Rectal smooth muscle tissue (tissue), 1 donor: ENCODE measurements around the gene METTL4.
A peak's percentile ranks its signal among the peaks of the same experiment; 100 is the strongest.

Experiments used
- H3K27ac ChIP-seq: one replicate; pipeline ENCODE4 v1.7.0; 2013; ENCODE audit warnings: low read depth, low read length, inconsistent platforms
- H3K27me3 ChIP-seq: one replicate; pipeline ENCODE4 v1.7.0; 2013; ENCODE audit warnings: low read length; ENCODE audit not compliant: control insufficient read depth, insufficient read depth
- H3K36me3 ChIP-seq: one replicate; pipeline ENCODE4 v1.7.0; 2013; ENCODE audit warnings: low read length; ENCODE audit not compliant: control insufficient read depth, insufficient read depth
- H3K4me1 ChIP-seq: one replicate; pipeline ENCODE4 v1.7.0; 2013; ENCODE audit warnings: low read length; ENCODE audit not compliant: control insufficient read depth, insufficient read depth
- H3K4me3 ChIP-seq: one replicate; pipeline ENCODE4 v1.7.0; 2013; ENCODE audit warnings: low read length
- H3K9ac ChIP-seq: one replicate; pipeline ENCODE4 v1.7.0; 2013; ENCODE audit warnings: low read length

The METTL4 gene

DNA sequence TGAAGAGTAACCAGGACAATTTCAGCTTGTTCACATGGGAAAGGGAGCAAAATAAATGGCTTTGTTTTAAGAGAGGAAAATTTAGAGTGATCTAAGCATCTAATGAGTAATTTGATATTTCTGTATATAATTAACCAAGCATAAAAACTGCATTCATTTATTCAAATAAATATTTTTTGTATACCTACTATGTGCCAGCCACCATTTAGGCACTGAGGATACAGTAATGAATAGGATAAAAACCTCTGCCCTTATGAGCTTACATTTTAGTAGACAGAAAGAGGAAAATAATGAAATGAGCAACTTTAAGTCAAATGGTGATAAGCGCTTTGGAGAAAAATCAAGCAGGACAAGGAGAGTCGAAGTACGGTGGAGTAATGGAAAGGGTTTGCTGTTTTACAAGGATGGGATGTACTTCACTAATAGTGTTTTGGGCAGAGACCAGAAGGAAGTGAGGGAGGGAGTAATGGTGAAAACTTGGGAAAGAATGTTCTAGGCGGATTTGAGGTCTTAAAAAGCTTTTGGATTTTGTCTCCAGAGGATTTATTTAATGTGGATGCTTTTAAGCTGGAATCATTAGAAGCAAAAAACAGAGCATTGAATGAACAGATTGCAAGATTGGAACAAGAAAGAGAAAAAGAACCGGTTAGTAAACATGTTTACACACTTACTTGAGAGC, 17.5 kb upstream of the METTL4 start:
- Histone ChIP-seq H3K4me1 (no peaks in the 10 kb centered on the region), H3K4me3 (no peak overlapping the region), H3K36me3 (no peaks in the 10 kb centered on the region), H3K9ac (no peak overlapping the region), H3K27ac (no peak overlapping the region), H3K27me3 (no peaks in the 10 kb centered on the region)

DNA sequence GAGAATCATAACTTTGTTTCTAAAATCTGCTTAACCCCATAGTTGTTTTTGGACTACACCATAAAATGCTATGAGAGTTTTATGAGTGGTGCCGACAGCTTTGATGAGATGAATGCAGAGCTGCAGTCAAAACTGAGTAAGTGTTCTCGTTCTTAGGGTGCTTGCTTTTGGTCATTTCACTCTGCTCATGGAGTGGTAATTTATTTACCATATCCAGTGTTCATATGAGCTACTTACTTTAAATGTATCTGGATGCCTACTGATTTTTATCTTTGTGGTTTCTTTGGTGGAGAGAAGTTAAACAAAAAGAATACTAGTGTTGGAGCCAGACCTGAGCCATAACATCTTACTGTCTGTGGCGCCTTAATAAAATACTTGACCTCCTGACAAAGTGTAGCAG, 16.5 kb upstream of the METTL4 start:
- H3K9ac ChIP-seq: no peak overlapping the region
- no peaks in the 10 kb centered on the region for H3K27me3 ChIP-seq
- H3K36me3 ChIP-seq: no peaks in the 10 kb centered on the region
- H3K27ac ChIP-seq: no peak overlapping the region
- no peaks in the 10 kb centered on the region for H3K4me1 ChIP-seq
- H3K4me3 ChIP-seq: no peak overlapping the region

DNA sequence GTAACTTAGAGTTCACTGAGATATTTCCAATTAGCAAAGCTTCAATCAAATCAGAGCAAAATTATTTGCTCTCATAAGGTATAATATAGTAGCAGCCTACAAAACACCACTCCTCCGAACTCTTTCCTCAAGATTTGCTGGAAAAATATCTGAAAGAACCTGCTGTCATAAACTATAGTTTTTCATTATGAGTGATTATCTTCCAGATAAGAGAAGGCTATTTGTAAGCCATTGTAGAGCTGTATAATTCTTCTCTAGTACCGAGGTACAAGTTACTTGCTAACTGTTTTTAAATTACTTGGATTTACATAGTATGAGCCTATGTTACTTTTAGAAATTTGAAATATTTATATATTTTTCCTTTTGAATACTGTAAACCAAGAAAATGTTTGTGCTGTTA, 2.1 kb upstream of the METTL4 start:
- Histone ChIP-seq H3K36me3 (no peaks in the 10 kb centered on the region), H3K27me3 (no peaks in the 10 kb centered on the region), H3K4me1 (no peaks in the 10 kb centered on the region), H3K9ac (no peak overlapping the region), H3K27ac (no peak overlapping the region), H3K4me3 (no peak overlapping the region)

DNA sequence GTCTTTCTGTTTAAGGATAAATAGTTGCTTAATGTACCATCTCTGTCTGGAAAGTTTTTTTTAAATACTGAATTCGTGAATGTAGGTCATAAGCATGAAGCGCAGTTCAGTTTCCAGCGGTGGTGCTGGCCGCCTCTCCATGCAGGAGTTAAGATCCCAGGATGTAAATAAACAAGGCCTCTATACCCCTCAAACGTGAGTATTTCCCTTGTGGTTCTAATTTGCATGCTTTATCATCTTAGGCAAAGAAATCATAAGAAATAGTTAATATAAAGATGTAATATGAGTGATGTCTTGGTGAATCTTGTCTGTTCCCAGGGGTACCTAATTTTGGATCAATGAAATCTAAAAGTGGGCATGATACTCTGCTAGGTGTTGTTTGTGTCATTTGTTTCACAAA, 1.6 kb upstream of the METTL4 start:
- Histone ChIP-seq H3K36me3 (no peaks in the 10 kb centered on the region), H3K27me3 (no peaks in the 10 kb centered on the region), H3K4me3 (no peak overlapping the region), H3K27ac (no peak overlapping the region), H3K9ac (no peak overlapping the region), H3K4me1 (no peaks in the 10 kb centered on the region)

DNA sequence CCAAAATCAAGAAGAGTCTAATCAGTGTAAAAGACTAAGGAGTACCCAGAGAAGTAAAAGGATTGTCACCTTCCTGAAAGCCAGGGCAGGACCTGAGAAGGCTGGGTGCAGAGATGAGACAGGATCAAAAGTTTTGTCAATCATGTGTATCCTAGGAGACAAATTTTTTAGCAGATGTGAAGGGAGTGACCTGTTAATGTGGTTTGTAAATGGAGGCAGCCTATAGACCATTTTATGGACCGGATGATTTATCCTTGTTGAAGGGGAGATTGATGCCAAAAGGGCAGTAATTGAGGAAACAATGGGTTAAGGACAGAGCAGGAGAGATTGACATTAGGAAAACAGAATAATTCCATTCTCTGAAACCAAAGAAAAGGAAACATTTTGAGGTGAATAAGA, 865 bp upstream of the METTL4 start:
- H3K27ac ChIP-seq: no peak overlapping the region
- no peaks in the 10 kb centered on the region for H3K36me3 ChIP-seq
- no peak overlapping the region for H3K9ac ChIP-seq
- no peaks in the 10 kb centered on the region for H3K27me3 ChIP-seq
- no peaks in the 10 kb centered on the region for H3K4me1 ChIP-seq
- no peak overlapping the region for H3K4me3 ChIP-seq

DNA sequence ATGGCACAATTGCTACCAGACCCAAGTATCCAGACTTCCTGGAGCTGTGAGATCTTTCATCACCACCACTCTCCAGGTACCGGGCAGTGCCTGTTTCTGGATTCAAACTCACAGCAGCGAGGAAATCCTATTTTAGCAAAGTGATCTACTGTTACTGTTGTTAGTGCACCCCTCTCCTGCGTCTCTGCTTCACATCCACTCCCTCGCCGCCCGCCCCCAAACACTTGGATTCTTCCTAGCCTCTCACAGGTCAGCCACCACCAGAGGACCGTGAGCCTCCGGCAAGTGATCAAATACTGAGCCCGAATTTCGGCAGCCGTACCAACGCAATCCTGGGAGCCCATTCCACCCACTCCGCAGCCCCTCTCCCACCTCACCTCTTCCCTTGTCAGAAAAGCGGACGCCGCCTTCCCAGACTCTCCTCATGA, 519 bp downstream of the METTL4 start:
- Histone ChIP-seq H3K36me3 (no peaks in the 10 kb centered on the region), H3K27ac (peak overlapping the region; percentile 98), H3K27me3 (no peaks in the 10 kb centered on the region), H3K4me3 (peak overlapping the region; percentile 84), H3K4me1 (no peaks in the 10 kb centered on the region), H3K9ac (peak overlapping the region; percentile 89)

DNA sequence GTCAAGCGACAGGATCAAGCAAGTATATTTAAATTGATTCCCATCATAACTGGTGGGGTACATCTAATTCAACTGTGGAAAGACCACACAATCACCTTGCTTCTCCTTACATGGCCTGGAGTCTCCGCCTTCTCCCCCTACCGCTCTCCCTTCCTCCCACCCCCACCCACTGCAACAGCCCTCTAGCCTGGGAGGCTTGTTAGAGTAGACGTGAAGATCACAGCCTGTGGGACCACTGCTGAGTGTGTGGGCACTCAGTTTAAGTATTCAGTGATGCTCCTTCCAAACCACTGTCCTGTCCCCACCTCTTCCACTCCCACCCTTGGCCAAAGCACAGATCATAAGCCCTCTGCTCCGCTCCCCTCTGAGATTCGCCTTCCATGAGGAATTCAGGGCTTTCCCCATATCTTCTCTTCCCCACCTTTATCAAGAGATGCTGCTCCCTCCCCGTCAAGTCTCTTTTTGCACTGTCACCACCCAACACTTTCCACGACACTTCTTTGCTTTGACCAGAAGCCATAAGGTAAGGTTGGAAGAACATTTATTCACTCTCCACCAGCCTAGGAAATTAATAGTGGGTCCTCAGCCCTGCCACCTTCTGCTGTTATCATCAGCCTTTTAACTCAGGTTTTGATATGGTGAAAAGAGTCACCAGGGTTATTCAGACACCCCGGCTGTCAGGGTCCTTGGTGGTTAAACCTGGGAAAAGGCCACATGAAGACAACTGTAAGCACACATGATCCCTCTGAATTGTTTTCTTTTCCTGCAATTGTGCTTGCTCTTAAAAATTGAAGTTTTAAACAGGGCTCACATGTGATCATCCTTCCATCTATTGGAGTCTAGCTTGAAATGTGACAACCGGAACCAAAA, 1.7 kb downstream of the METTL4 start:
- H3K4me1 ChIP-seq: no peaks in the 10 kb centered on the region
- H3K27me3 ChIP-seq: no peaks in the 10 kb centered on the region
- no peaks in the 10 kb centered on the region for H3K36me3 ChIP-seq
- no peak overlapping the region for H3K9ac ChIP-seq
- H3K27ac ChIP-seq: no peak overlapping the region
- peak overlapping the region; percentile 84 for H3K4me3 ChIP-seq

DNA sequence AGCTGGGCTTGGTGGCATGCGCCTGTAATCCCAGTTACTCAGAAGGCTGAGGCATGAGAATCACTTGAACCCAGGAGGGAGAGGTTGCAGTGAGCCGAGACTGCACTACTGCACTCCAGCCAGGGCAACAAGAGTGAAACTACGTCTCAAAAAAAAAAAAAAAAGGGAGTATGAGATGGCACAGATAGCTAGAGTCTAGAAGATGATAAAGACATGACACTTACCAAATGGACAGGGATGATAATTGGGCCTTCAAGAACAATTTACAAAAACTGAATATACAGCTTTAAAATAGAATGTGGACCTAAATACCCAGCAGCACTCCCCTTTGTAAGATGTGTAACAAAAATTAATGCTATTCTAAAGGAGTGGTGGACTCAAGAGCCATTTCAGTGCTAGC, 2.7 kb downstream of the METTL4 start:
- Histone ChIP-seq H3K9ac (no peak overlapping the region), H3K36me3 (no peaks in the 10 kb centered on the region), H3K27ac (no peak overlapping the region), H3K4me3 (no peak overlapping the region), H3K27me3 (no peaks in the 10 kb centered on the region), H3K4me1 (no peaks in the 10 kb centered on the region)

DNA sequence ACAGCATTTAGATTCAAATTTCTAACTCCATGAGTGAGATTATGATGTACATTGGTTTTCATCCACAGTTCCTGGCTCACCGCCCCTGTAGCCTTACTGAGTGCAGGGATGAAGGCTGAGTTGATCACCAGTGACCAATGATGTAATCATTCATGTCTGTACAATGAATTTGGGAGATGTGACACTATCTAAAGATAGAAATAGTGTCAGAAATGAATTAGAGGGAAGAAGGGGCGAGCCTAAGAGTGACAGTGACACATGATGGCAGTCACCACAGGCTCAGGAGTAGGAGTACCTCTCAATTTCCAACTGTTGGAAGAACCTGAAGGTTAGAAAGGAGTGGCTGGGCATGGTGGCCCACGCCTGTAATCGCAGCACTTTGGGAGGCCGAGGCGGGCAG, 3.2 kb downstream of the METTL4 start:
- no peak overlapping the region for H3K27ac ChIP-seq
- H3K9ac ChIP-seq: no peak overlapping the region
- H3K4me1 ChIP-seq: no peaks in the 10 kb centered on the region
- no peaks in the 10 kb centered on the region for H3K36me3 ChIP-seq
- H3K27me3 ChIP-seq: no peaks in the 10 kb centered on the region
- H3K4me3 ChIP-seq: no peak overlapping the region

DNA sequence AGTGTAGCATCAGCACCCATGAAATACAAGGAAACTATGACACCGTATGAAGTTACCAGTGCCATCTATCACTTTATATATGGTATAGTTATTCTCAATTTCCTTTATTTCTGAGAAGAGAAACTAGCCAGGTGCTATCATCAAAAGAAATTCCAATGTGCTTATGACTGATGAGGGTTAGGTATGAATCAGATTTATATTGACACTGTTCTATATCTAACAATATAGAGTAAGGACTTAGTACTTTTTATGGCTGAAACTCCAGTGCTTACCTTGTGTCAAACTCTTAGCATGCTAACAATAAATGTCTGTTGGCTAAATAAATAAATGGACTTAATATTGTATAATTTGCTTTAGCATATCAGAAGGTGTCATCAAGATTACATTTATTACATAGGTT, 6.9 kb downstream of the METTL4 start:
- H3K27ac ChIP-seq: no peak overlapping the region
- no peaks in the 10 kb centered on the region for H3K27me3 ChIP-seq
- H3K4me1 ChIP-seq: no peaks in the 10 kb centered on the region
- no peaks in the 10 kb centered on the region for H3K36me3 ChIP-seq
- no peak overlapping the region for H3K4me3 ChIP-seq
- H3K9ac ChIP-seq: no peak overlapping the region

DNA sequence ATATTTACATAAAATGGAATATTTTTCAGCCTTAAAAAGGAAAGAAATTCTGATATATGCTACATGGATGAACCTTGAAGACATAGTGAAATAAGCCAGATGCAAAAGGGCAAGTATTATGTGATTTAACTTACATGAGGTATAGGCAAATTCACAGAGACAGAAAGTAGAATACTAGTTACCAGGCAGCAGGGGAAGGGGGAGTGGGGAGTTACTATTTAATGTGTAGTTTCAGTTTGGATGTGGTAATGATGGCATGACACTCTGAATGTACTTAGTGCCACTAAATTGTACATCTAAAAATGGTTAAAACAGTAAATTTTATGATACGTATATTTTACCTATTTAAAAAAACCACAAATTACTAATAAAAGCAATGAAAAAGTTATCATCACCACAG, 12.1 kb downstream of the METTL4 start:
- Histone ChIP-seq H3K27me3 (no peaks in the 10 kb centered on the region), H3K9ac (no peak overlapping the region), H3K27ac (no peak overlapping the region), H3K4me3 (no peak overlapping the region), H3K36me3 (peaks cover 2% of the 10 kb centered on the region), H3K4me1 (no peaks in the 10 kb centered on the region)

DNA sequence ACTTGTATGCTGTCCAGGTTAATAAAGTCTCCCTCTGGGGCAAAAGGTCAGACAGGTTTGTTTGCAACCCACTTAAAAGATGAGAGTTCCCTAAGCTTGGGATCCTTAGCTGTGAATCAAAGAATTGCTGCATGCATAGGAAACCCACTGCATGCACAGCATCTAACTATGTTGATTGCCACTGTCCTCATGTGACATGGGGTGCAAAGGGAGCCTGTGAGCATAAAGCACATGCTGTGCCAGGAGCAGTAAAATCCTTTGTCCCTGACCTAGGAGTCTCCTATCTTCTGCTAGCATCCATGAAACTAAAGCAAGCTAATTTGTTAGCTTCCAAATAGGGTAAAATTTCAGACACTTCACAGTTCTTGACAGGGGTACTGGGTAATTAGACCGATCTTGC, 13.8 kb downstream of the METTL4 start:
- Histone ChIP-seq H3K9ac (no peak overlapping the region), H3K4me3 (no peak overlapping the region), H3K27me3 (no peaks in the 10 kb centered on the region), H3K4me1 (no peaks in the 10 kb centered on the region), H3K27ac (no peak overlapping the region), H3K36me3 (peaks cover 2% of the 10 kb centered on the region)

DNA sequence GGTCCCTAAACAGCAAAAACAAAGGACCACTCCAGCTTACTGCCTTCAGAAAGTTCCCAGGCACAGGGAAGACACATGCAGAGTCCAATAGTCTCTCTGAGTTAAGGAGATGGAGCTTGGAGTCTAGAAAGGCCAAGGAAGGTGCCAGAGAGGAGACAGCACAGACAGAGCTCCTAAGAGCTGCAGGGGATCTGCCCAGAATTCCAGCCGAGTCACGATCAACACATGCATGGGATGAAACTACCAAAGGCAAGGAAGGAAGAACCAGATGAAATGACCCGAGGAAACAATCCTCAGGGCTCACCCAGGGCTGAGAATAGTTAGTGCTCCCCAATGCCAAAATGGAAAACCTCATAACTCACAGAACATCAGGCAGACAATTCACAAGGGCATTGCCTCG, 15.4 kb downstream of the METTL4 start:
- Histone ChIP-seq H3K4me3 (no peak overlapping the region), H3K36me3 (peaks cover 2% of the 10 kb centered on the region), H3K27ac (no peak overlapping the region), H3K27me3 (no peaks in the 10 kb centered on the region), H3K4me1 (no peaks in the 10 kb centered on the region), H3K9ac (no peak overlapping the region)
